Heart left ventricle (tissue), 13 donors: ENCODE data around the gene MRM1.

Experiments used
- POLR2A ChIP-seq, 2 donors: fragments of 450-650 bp; IDR thresholded peaks; one replicate each; pipeline ENCODE4 v1.6.1; 2017; ENCODE audit warnings: antibody characterized with exemption in 2 of 2, mild to moderate bottlenecking in 2 of 2, moderate library complexity in 2 of 2
- TF ChIP-seq, protein P1 (sequence below), 12 donors: fragments of 200-600 bp; sonication (generic) in 4 of 12; IDR thresholded peaks; one replicate each; pipeline versions ENCODE4 v1.5.0 to v1.8.0; 2018 to 2022; ENCODE audit warnings: antibody characterized with exemption in 12 of 12, mild to moderate bottlenecking in 5 of 12
- donor health status: ischemic (EF 13 %, LVEDD 7.1; RV severe dilation, severe dysfunction).
- donor health status: DM: no; HTN: yes; CAD: no.
- donor health status: DM: no; HTN: no; CAD: no.
- donor health status: ischemic (EF 25% LVEDD 6.9; RV normal size, moderate dysfunction).
- donor health status: ischemic (EF 25% LVEDD 5.7; RV mildly dilated, moderate dysfunction).
- donor health status: ischemic (EF 35%, LVEDD 5.7; RV mildly dilated, moderate dysfunction).
- donor health status: nonischemic (EF 11% LVEDD 7.7; RV severe dilation, severe dysfunction).
- donor health status: DM: yes; HTN: yes; CAD: no.
- donor health status: PGD.
- donor health status: ischemic (EF 29% LVEDD 5.4; RV normal size, mild dysfunction).
- donor health status: nonischemic (EF 23%, LVEDD 6.1; RV moderate dilation, normal function).

DNA sequence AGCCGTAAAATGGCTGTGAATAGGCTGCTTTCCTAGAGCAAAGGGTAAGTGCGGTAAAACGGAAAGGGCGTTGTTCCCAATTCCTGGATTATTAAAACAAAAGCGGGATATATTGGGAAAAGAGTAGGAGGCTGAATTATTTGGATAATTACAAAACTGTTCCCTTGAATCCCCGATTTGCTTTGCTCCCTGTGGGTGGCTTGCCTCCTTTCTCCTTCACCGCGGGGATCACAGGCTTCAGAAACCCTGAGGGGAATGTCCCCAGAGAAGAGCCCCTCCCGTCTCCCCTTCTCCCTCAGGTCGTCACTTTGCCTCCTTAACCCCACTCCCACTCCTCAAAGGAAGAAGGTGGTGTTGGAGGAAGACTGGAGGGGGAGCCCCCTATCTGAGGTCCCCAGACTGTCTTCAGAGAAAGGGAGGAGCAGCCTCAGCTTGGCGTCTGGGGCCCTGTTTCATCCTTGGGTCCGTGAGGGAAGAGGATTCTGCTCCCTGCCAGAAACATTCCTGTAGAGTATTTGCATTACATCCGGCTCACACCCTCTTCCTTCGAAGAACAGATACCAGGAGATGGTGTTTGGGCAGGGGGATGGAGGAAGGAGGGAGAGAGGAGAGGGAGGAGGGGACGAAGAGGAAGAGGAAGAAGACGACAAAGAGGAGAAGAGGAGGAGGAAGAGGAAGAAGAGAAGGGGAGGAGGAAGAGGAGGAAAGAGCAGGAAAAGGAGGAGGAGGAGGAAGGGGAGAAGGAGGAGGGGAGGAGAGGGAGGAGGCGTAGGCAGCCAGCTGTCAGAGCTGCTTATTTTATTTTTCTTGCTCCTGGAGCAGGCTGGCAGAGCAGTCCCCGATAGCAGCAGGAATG is 31.8 kb downstream of the MRM1 start:
- TF ChIP-seq, protein P1, sequence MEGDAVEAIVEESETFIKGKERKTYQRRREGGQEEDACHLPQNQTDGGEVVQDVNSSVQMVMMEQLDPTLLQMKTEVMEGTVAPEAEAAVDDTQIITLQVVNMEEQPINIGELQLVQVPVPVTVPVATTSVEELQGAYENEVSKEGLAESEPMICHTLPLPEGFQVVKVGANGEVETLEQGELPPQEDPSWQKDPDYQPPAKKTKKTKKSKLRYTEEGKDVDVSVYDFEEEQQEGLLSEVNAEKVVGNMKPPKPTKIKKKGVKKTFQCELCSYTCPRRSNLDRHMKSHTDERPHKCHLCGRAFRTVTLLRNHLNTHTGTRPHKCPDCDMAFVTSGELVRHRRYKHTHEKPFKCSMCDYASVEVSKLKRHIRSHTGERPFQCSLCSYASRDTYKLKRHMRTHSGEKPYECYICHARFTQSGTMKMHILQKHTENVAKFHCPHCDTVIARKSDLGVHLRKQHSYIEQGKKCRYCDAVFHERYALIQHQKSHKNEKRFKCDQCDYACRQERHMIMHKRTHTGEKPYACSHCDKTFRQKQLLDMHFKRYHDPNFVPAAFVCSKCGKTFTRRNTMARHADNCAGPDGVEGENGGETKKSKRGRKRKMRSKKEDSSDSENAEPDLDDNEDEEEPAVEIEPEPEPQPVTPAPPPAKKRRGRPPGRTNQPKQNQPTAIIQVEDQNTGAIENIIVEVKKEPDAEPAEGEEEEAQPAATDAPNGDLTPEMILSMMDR (IDR thresholded peaks at IDR 0.05) = no peak
- no peak for TF ChIP-seq POLR2A (IDR thresholded peaks at IDR 0.05)
